ENCODE data around the gene KIF21A. TPM values are rescaled to one million over a fixed set of nuclear protein-coding genes. Genes with fewer than 3 reads are reported as not detected.

Gene KIF21A
- total RNA-seq, 1 experiment from 2014 or later, result 29.1 TPM

- CTCF ChIA-PET, result no interaction called here
Measured at GRCh38 chr12:39332661-39333175, 110.2 kb downstream of the KIF21A start.

More at GRCh38 chr12:39332661-39333175, 110.2 kb downstream of the KIF21A start:
- TF ChIP-seq SP1 (IDR thresholded peaks at IDR 0.05; ENCODE audit: low read depth) (no peak), FOSL1 (IDR thresholded peaks at IDR 0.05; ENCODE audit: low read depth) (no peak), EGR1 (IDR thresholded peaks at IDR 0.05; ENCODE audit: low read depth) (no peak), ATF3 (IDR thresholded peaks at IDR 0.05) (no peak), CTCF (IDR thresholded peaks at IDR 0.05 in 2 of 3, conservative IDR thresholded peaks at IDR 0.05 in 1 of 3; ENCODE audit: borderline replicate concordance in 1 of 3, insufficient read depth in 1 of 3, low read depth in 2 of 3, low read length in 2 of 3) (no peak), TCF7L2 (IDR thresholded peaks at IDR 0.05; ENCODE audit: borderline replicate concordance, extremely low read depth, insufficient read depth, insufficient read length) (no peak), EZH2phosphoT487 (IDR thresholded peaks at IDR 0.05; ENCODE audit: borderline replicate concordance) (no peak), RAD21 (IDR thresholded peaks at IDR 0.05; ENCODE audit: low read depth) (no peak)
- DNase-seq (ENCODE audit: low read depth, low spot score) (no peak), ATAC-seq (no peak)
- Histone ChIP-seq H3K27me3 (ENCODE audit: insufficient read depth, low read length) (no peaks in the 10 kb centered on the region), H4K20me1 (ENCODE audit: insufficient read depth) (no peaks in the 10 kb centered on the region), H3K9ac (ENCODE audit: low read length) (no peak overlapping the region), H3K36me3 (ENCODE audit: control insufficient read depth in 1 of 2, insufficient read depth in 2 of 2, low read length in 2 of 2) (peaks cover 5 to 14% of the 10 kb centered on the region in 2 experiments; a peak in 2 of 4 replicates), H2AFZ (ENCODE audit: low read depth, low read length, poor library complexity, severe bottlenecking) (no peak overlapping the region), H3K9me3 (ENCODE audit: control insufficient read depth in 1 of 2, insufficient read depth in 1 of 2, low read depth in 1 of 2, low read length in 2 of 2) (no peaks in the 10 kb centered on the region), H3K4me2 (ENCODE audit: low read length) (no peak overlapping the region), H3K9me2 (ENCODE audit: insufficient read depth) (no peaks in the 10 kb centered on the region), H3K4me1 (ENCODE audit: control insufficient read depth in 1 of 2, insufficient read depth in 2 of 2, low read length in 2 of 2) (no peaks in the 10 kb centered on the region), H3K4me3 (replicated peaks in 1 of 2; ENCODE audit: low read depth in 1 of 2, low read length in 2 of 2) (no peak overlapping the region), H3K79me2 (ENCODE audit: insufficient read depth, low read length) (no peaks in the 10 kb centered on the region), H3K27ac (ENCODE audit: low read depth, low read length) (no peak overlapping the region)
- ChIA-PET RAD21 (ENCODE audit: low non-redundant PET in 1 of 2, low total read pairs in 2 of 2, uncharacterized antibody in 2 of 2, unreplicated experiment in 2 of 2) (no interaction called here), POLR2A (no interaction called here)
- intact Hi-C loops (cut with micrococcal nuclease), result no loop called here
- no TSS peak for BruUV-seq (replicated peaks)

All from HCT116 (cell line).